Measurements from ENCODE around the gene FBXW2.

DNA sequence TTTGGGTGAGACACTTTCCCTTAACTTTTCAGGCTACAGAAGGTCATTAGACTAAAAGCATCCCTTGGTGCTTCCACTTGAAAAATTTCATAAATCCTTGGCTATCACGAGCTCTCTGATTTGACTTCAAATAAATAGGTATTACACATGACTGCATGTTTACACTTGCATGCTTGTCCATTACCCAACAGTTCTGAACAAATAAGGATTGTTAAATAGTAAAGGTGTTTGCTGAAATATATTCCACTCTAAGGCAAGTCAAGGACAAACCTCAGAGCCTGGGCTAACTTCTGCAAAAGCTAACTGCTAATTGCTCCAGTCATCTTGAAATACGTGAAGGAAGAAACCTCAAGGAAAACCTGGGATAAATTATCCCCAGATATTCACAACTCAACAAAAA lies 14.5 kb downstream of the FBXW2 start:
- TF ChIP-seq FOXP2 (optimal IDR thresholded peaks at IDR 0.05; ENCODE audit: control extremely low read depth, extremely low read length, insufficient read depth), result no peak
- no peak for TF ChIP-seq POLR2AphosphoS5 (IDR thresholded peaks at IDR 0.05; ENCODE audit: borderline replicate concordance, low read depth, low read length)
